ENCODE data around the gene TAGAP.

TAGAP gene

GRCh38 chr6:159086033-159086618, 41.3 kb upstream of the TAGAP start:
- TF ChIP-seq, protein P1, sequence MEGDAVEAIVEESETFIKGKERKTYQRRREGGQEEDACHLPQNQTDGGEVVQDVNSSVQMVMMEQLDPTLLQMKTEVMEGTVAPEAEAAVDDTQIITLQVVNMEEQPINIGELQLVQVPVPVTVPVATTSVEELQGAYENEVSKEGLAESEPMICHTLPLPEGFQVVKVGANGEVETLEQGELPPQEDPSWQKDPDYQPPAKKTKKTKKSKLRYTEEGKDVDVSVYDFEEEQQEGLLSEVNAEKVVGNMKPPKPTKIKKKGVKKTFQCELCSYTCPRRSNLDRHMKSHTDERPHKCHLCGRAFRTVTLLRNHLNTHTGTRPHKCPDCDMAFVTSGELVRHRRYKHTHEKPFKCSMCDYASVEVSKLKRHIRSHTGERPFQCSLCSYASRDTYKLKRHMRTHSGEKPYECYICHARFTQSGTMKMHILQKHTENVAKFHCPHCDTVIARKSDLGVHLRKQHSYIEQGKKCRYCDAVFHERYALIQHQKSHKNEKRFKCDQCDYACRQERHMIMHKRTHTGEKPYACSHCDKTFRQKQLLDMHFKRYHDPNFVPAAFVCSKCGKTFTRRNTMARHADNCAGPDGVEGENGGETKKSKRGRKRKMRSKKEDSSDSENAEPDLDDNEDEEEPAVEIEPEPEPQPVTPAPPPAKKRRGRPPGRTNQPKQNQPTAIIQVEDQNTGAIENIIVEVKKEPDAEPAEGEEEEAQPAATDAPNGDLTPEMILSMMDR (IDR thresholded peaks at IDR 0.05), result no peak

DNA sequence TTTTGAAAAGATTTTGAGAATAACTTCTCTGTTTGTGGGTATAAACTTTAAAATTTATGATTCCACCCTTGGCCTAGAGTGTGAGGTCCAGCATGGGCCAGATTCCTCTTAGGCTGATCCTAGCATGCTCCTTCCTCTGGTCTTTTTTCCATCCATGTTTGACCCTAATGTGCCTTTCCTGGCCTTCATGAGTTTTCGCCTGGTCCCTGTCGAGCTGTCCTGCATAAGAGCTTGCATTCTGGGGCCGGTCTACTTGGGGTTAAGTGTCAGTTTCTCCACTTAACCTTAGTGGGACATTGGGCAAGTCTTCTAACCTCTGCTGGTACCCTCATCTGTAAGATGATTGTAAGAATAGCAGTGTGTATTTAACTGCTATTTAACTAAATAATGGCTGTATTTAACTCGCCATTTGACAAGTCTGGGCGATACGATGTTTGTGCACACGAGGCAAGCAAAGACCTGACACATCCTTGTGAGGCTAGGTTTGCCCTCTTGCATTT, 40.7 kb upstream of the TAGAP start:
- TF ChIP-seq, protein P1 (IDR thresholded peaks at IDR 0.05), result no peak

DNA sequence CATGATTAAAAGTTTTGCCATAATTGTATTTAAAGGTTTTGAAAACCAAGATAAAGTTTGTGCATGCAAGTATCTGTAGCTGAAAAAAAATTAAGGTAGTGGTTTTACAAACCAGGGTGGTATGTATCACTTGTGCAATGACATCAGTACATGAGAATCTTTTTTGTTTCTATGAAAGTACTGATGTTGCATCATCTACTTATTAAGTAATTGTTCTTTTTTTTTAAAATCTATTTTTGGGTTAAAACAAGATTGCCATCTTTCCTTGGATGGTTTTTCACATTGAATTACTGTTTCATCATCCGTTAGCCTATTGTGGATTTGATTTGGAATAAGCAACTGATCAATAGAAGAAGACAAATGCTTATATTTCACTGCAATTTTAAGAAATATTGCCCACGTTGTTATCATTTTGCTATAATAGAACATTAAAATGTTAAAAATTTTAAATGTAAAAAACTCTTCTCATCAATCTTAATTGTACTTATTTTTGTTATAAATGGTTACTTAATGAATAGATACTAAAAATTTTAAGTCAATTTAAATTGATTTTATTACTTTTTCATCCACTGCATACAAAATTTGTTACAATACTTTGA, 39.8 kb upstream of the TAGAP start:
- TF ChIP-seq, protein P1 (IDR thresholded peaks at IDR 0.05), result no peak

- TF ChIP-seq, protein P1 (IDR thresholded peaks at IDR 0.05), result no peak
Measured at GRCh38 chr6:159083146-159083545, 38.4 kb upstream of the TAGAP start.

- TF ChIP-seq, protein P1 (IDR thresholded peaks at IDR 0.05), result no peak
Measured at GRCh38 chr6:159082039-159082815, 37.4 kb upstream of the TAGAP start.

DNA sequence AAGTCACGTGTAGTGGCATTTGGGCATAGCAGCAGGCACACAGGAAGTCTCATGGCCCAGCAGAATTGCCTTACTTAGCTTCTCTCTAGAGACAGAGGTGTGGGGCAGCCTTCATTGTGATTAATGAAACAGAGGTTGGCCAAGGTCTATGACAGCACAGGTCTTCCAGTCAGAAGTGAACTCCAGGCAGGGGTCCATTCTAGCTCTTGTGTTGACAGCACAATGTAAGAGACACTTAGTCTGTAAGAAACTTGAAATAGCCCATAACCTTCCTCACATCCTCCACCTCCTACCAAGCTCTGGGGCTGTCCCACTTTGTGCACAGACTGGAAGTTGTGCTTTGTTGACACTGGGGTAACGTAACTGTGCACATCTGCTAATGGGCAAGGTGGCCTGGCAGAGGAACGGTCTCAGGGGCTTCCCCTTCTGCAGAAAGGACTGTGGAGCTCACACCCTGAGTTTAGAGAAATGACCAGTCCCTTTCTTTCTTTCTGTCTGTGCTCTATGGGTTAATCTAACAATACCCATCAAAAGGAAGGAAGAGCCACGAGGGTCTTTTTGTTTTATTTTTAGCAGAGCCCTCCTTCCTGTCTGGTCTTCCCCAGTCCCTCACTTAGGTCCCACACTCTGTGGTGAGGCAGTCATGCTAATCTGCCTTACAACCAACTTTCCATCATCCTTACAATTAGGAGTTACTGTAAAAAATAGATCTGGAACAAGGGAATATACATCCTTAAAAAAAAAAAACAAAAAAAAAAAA, 35.6 kb upstream of the TAGAP start:
- TF ChIP-seq, protein P1 (IDR thresholded peaks at IDR 0.05), result no peak

DNA sequence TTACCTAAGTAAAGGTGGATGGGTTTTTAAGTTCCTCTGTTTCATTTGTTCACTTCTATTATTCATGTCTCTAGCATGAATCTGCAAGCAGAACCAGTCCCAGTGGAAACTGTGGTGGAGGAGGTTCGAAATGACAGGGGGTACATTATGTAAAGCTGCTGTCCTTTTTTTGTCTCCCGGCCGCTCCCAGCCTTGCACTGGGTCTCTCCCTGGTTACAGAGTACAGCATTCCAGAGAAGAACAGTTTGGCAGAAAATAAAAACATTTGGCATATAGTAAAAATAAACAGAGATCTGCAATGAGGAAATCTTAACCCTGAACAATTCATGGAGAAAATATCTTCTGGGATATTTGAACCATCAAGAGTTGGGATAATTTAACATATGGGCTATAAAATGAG, 34.6 kb upstream of the TAGAP start:
- TF ChIP-seq, protein P1 (IDR thresholded peaks at IDR 0.05), result no peak

Measured in LNCAP (cell line).